GM12878 (cell line): ENCODE results near the gene WASF2. TPM values are rescaled to one million over a fixed set of nuclear protein-coding genes. Genes with fewer than 3 reads are reported as not detected.

Source experiments
- ATAC-seq: fragments of 200-7000 bp; cut with Tn5 transposase; 3 replicates; pipeline ENCODE4 v1.9.1; 2020; ENCODE audit warnings: mild to moderate bottlenecking, moderate library complexity
- BruUV-seq: library from RNA; stranded (reverse); fragments of 400-500 nt; replicated peaks from 2 replicates; lab custom pipeline; 2021; lab: Mats Ljungman, UMichigan
- CTCF ChIA-PET: fragments of 300-600 bp; sonication (Branson Sonifier 250); formaldehyde crosslinking; extraction: SDS; loops from one replicate; lab custom pipeline; 2021; ENCODE audit warnings: inconsistent platforms; lab: Yijun Ruan, JAX
- POLR2A ChIA-PET: fragments of 350-600 bp; formaldehyde crosslinking; extraction: SDS; loops from one replicate; lab custom pipeline; 2021; ENCODE audit warnings: inconsistent platforms; lab: Charles Lee
- RAD21 ChIA-PET: fragments of 300-600 bp; sonication (Branson Sonifier 250); formaldehyde crosslinking; loops from one replicate; lab custom pipeline; 2023; ENCODE audit warnings: antibody characterized with exemption; ENCODE audit not compliant: unreplicated experiment; lab: Charles Lee
- SMC1A ChIA-PET: fragments of 300-600 bp; sonication (Branson Sonifier 250); formaldehyde crosslinking; loops from one replicate; lab custom pipeline; 2023; ENCODE audit not compliant: unreplicated experiment, uncharacterized antibody; lab: Charles Lee
- DNase-seq: peaks from one replicate; pipeline ENCODE4 v3.0.0-alpha.2; 2011; ENCODE audit warnings: low read depth, low spot score
- FAIRE-seq: peaks from 3 replicates; lab custom pipeline; 2011; peaks lifted over from hg19 to GRCh38; lab: Jason Lieb, UNC
- H2AFZ ChIP-seq: 2 replicates; pipeline ENCODE4 v1.6.0; 2011; ENCODE audit warnings: low read depth, low read length, control low read depth; ENCODE audit not compliant: control insufficient read depth
- H3K27ac ChIP-seq: 2 replicates; pipeline ENCODE4 v1.5.1; 2011; ENCODE audit warnings: control low read depth; ENCODE audit not compliant: control insufficient read depth, insufficient read depth
- H3K27me3 ChIP-seq, 2 experiments: replicated peaks in 1 of 2; 2 replicates each; pipeline versions ENCODE4 v1.6.0 to v1.6.1; 2011; ENCODE audit warnings: low read length in 1 of 2; ENCODE audit not compliant: control insufficient read depth in 2 of 2, insufficient read depth in 2 of 2
- H3K36me3 ChIP-seq, 2 experiments: 2 replicates each; pipeline ENCODE4 v1.5.1; 2011; ENCODE audit warnings: low read length in 1 of 2; ENCODE audit not compliant: control insufficient read depth in 2 of 2, insufficient read depth in 2 of 2
- H3K4me1 ChIP-seq: 2 replicates; pipeline ENCODE4 v1.6.1; 2011; ENCODE audit warnings: mild to moderate bottlenecking, low read length, moderate library complexity, mixed read lengths; ENCODE audit not compliant: control insufficient read depth, insufficient read depth
- H3K4me2 ChIP-seq: 2 replicates; pipeline ENCODE4 v1.6.0; 2011; ENCODE audit warnings: control low read depth; ENCODE audit not compliant: control insufficient read depth, insufficient read depth
- H3K4me3 ChIP-seq: fragments of 200-600 bp; sonication (generic); 2 replicates; pipeline ENCODE4 v1.5.1; 2016
- H3K79me2 ChIP-seq: 2 replicates; pipeline ENCODE4 v1.6.0; 2011; ENCODE audit warnings: low read length; ENCODE audit not compliant: control insufficient read depth, insufficient read depth
- H3K9ac ChIP-seq: 2 replicates; pipeline ENCODE4 v1.8.0; 2011; ENCODE audit warnings: low read length, control low read depth, mixed read lengths; ENCODE audit not compliant: control insufficient read depth, insufficient read depth
- H3K9me3 ChIP-seq: replicated peaks from 3 replicates; pipeline ENCODE4 v1.5.1; 2011; ENCODE audit warnings: mild to moderate bottlenecking, low read length; ENCODE audit not compliant: control insufficient read depth, insufficient read depth
- H4K20me1 ChIP-seq: 2 replicates; pipeline ENCODE4 v1.6.0; 2011; ENCODE audit not compliant: control insufficient read depth, insufficient read depth
- CEBPB ChIP-seq, 2 experiments: fragments of 150-350 bp in 1 of 2; IDR thresholded peaks; 2 replicates each; pipeline ENCODE4 v1.6.1; 2012 to 2014; ENCODE audit warnings: low read depth in 2 of 2, low read length in 2 of 2, borderline replicate concordance in 1 of 2, inconsistent platforms in 1 of 2
- CREM ChIP-seq: IDR thresholded peaks from 2 replicates; pipeline ENCODE4 v1.6.1; 2014; ENCODE audit warnings: antibody characterized with exemption, low read depth
- KDM1A ChIP-seq: fragments of 200-600 bp; sonication (generic); IDR thresholded peaks from 2 replicates; pipeline ENCODE4 v1.6.1; 2016; ENCODE audit warnings: borderline replicate concordance
- LARP7 ChIP-seq: fragments of 450-650 bp; IDR thresholded peaks from 2 replicates; pipeline ENCODE4 v1.6.1; 2017; ENCODE audit warnings: mild to moderate bottlenecking
- WGBS: methylation state at CpG from one replicate; pipeline ENCODE4 v1.1.6; 2016; ENCODE audit warnings: low lambda C conversion rate; ENCODE audit not compliant: insufficient replicate concordance, insufficient coverage; ENCODE audit errors: missing lambda C conversion rate; 5-methylcytosine and 5-hydroxymethylcytosine counted together
- in situ Hi-C: fragments of 300-500 bp; cut with MboI; formaldehyde crosslinking; loops from 9 replicates; pipeline ENCODE4 v1.14.3; 2018; ENCODE audit warnings: mixed read lengths
- intact Hi-C: fragments of 100-400 bp; cut with micrococcal nuclease; formaldehyde crosslinking; loops from one replicate; pipeline ENCODE4 v1.14.2; 2022; ENCODE audit not compliant: unreplicated experiment
- polyA plus RNA-seq, 11 experiments: library from polyadenylated mRNA; depleted of rRNA in 4 of 11; unstranded in 6 of 11; stranded (reverse) in 5 of 11; fragments of >200 nt; fragmentation: Nextera tagmentation in 4 of 11; fragmentation: Illumina TruSeq in 1 of 11; extraction: Ambion mirVana in 4 of 11; extraction: Trizol in 1 of 11; gene quantifications; 1 replicate in 1 of 11; 2 replicates in 10 of 11; pipeline versions ENCODE4 v1.2.1 to v1.2.3, GENCODE V29; 2011 to 2016; ENCODE audit warnings: inconsistent platforms in 2 of 11, missing spikeins in 2 of 11, low read depth in 1 of 11
- total RNA-seq, 4 experiments: library from RNA; depleted of rRNA in 3 of 4; stranded (reverse); fragments of >200 nt in 3 of 4; fragmentation: Illumina TruSeq in 1 of 4; extraction: Trizol in 1 of 4; gene quantifications; 2 replicates each; pipeline versions ENCODE4 v1.2.1 to v1.2.3, GENCODE V29; 2013 to 2021
- TF ChIP-seq, protein P1 (sequence below): fragments of 450-650 bp; IDR thresholded peaks from 2 replicates; pipeline ENCODE4 v1.6.1; 2018; ENCODE audit warnings: mild to moderate bottlenecking, low read depth, moderate library complexity; ENCODE audit not compliant: partially characterized antibody
- TF ChIP-seq, protein P2 (sequence below), 3 experiments: IDR thresholded peaks in 2 of 3; conservative IDR thresholded peaks in 1 of 3; 2 replicates each; pipeline ENCODE4 v1.5.1; 2011; ENCODE audit warnings: low read depth in 3 of 3, low read length in 3 of 3, mild to moderate bottlenecking in 3 of 3, control low read depth in 2 of 3, moderate library complexity in 2 of 3, inconsistent platforms in 1 of 3, mixed read lengths in 1 of 3; ENCODE audit not compliant: control insufficient read depth in 2 of 3, insufficient read depth in 1 of 3; ENCODE audit errors: extremely low read depth in 1 of 3

WASF2 gene
- total and polyA plus RNA-seq, 10 of the 15 experiments (the other 5 are each of a cell fraction or from before 2014, with no cell fraction given): 7.0 to 111 (median 37.1) TPM

DNA sequence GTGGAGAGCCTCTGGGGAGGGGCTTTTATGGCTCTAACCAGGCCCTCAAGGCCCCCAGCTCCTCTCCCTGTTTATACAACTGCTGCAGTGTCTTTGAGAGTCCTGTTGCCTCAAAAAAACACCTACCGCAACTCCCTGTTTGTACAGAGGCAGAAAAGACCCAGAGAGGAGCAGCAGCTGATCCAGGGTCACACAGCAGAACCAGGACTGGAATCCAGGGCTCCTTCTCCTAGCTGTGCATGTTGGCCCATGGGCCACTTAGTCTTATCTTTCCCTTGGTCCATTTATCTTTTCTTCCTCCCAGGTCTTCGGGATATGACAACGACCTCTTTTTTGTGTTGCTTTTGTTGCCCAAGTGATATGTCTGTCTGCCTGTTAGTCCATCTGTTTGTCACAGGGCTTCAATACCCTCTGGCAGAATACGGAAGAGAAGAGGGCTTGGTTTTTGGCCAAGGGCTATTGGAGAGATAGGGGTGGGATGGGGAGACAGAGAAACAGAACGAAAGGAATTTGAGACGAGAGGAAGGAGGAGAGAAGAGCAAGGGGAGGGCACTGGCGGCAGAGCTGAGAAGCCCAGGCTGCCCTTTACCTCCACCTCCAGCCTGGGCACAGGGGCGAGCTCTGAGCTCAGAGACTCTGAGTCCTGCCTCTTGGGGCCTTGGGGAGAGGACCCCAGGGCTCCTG lies 33.5 kb upstream of the WASF2 start:
- Histone ChIP-seq H3K79me2 (peaks cover 4% of the 10 kb centered on the region; the same call in 1 of the 2 replicates), H3K27me3 (no peaks in the 10 kb centered on the region), H2AFZ (no peak overlapping the region), H3K9me3 (no peaks in the 10 kb centered on the region), H3K4me3 (no peak overlapping the region), H3K9ac (no peak overlapping the region), H3K36me3 (no peaks in the 10 kb centered on the region), H3K4me1 (peaks cover 30% of the 10 kb centered on the region), H4K20me1 (no peaks in the 10 kb centered on the region), H3K27ac (no peak overlapping the region), H3K4me2 (no peak overlapping the region)
- ATAC-seq: no peak
- TF ChIP-seq, protein P1, sequence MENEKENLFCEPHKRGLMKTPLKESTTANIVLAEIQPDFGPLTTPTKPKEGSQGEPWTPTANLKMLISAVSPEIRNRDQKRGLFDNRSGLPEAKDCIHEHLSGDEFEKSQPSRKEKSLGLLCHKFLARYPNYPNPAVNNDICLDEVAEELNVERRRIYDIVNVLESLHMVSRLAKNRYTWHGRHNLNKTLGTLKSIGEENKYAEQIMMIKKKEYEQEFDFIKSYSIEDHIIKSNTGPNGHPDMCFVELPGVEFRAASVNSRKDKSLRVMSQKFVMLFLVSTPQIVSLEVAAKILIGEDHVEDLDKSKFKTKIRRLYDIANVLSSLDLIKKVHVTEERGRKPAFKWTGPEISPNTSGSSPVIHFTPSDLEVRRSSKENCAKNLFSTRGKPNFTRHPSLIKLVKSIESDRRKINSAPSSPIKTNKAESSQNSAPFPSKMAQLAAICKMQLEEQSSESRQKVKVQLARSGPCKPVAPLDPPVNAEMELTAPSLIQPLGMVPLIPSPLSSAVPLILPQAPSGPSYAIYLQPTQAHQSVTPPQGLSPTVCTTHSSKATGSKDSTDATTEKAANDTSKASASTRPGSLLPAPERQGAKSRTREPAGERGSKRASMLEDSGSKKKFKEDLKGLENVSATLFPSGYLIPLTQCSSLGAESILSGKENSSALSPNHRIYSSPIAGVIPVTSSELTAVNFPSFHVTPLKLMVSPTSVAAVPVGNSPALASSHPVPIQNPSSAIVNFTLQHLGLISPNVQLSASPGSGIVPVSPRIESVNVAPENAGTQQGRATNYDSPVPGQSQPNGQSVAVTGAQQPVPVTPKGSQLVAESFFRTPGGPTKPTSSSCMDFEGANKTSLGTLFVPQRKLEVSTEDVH: no peak
- no peak for TF ChIP-seq KDM1A
- no peak for TF ChIP-seq CEBPB (IDR thresholded peaks at IDR 0.05; ENCODE audit: borderline replicate concordance in 1 of 2, low read depth in 2 of 2, low read length in 2 of 2)
- TF ChIP-seq, protein P2, sequence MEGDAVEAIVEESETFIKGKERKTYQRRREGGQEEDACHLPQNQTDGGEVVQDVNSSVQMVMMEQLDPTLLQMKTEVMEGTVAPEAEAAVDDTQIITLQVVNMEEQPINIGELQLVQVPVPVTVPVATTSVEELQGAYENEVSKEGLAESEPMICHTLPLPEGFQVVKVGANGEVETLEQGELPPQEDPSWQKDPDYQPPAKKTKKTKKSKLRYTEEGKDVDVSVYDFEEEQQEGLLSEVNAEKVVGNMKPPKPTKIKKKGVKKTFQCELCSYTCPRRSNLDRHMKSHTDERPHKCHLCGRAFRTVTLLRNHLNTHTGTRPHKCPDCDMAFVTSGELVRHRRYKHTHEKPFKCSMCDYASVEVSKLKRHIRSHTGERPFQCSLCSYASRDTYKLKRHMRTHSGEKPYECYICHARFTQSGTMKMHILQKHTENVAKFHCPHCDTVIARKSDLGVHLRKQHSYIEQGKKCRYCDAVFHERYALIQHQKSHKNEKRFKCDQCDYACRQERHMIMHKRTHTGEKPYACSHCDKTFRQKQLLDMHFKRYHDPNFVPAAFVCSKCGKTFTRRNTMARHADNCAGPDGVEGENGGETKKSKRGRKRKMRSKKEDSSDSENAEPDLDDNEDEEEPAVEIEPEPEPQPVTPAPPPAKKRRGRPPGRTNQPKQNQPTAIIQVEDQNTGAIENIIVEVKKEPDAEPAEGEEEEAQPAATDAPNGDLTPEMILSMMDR (IDR thresholded peaks at IDR 0.05 in 2 of 3, conservative IDR thresholded peaks at IDR 0.05 in 1 of 3; ENCODE audit: control insufficient read depth in 2 of 3, extremely low read depth in 1 of 3, insufficient read depth in 1 of 3, low read depth in 3 of 3, low read length in 3 of 3): no peak
- TF ChIP-seq CREM: no peak
- no peak for TF ChIP-seq LARP7
- ChIA-PET SMC1A (interaction anchor here (0.7 to 1.8 kb wide), 3 partner anchors 15 to 111 kb away, joined by 3 to 6 read pairs (median 3); partner anchors contain the start of gene WASF2), POLR2A (no interaction called here), RAD21 (interaction anchor here (0.6 to 1.2 kb wide), 3 partner anchors 84 to 148 kb away, joined by 3 to 4 read pairs (median 3); no protein-coding TSS in a partner anchor), CTCF (interaction anchor here (0.5 to 0.7 kb wide), 2 partner anchors 23 to 197 kb away, joined by 3 read pairs; no protein-coding TSS in a partner anchor)
- no TSS peak for BruUV-seq
- no peak for FAIRE-seq
- DNase-seq: no peak
- in situ Hi-C loops (no loop called here), intact Hi-C loops (no loop called here)
- WGBS: 72% methylated on average over 8 of the region's 8 CpGs
